Activated T-helper 9 cell treated with anti-CD3 and anti-CD28 coated beads, Interleukin-2, amount 50 U/mL, for 16 hours (primary cell): ENCODE data around the gene PANX1.
"Not testable (repeated sequence)": the region's sequence is repeated elsewhere in the genome, so short reads cannot be mapped to it uniquely, and the experiment has no call there.

Experiments used
- DNase-seq: peaks from one replicate; pipeline ENCODE4 v3.0.0-alpha.2; 2020; ENCODE audit warnings: low read depth

Gene PANX1, protein sequence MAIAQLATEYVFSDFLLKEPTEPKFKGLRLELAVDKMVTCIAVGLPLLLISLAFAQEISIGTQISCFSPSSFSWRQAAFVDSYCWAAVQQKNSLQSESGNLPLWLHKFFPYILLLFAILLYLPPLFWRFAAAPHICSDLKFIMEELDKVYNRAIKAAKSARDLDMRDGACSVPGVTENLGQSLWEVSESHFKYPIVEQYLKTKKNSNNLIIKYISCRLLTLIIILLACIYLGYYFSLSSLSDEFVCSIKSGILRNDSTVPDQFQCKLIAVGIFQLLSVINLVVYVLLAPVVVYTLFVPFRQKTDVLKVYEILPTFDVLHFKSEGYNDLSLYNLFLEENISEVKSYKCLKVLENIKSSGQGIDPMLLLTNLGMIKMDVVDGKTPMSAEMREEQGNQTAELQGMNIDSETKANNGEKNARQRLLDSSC

GRCh38 chr11:94128746-94129511 is at the start of gene PANX1:
Gene PANX1 (plus strand): TSS chr11:94128841. CDS start chr11:94129313, 472 bp downstream.
- DNase-seq: peak; percentile 67

- no peak for DNase-seq
Observed at GRCh38 chr11:94084164-94084563, 44.5 kb upstream of the PANX1 start.

- DNase-seq: no peak
Observed at GRCh38 chr11:94088906-94089305, 39.7 kb upstream of the PANX1 start.

DNA sequence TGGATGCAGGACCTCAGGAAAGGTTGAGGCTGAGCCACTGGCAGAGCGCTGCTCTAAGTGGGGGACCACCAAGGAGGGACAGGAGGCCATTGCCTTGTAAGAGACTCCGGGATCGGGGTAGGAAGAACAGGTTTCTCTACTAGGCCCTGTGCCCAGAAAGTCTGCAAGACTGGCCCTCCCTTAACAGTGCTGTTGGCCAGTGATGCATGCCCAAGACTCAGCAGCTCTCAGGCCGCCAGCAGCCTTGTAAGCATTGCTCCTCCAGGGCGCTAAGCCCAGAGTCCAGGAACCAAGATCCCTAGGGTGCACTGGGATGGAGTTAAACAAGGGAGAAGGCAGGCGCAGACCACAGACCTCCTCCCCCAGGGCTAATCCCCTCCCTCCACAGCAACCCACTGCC is 39.3 kb upstream of the PANX1 start:
- DNase-seq: no peak

DNA sequence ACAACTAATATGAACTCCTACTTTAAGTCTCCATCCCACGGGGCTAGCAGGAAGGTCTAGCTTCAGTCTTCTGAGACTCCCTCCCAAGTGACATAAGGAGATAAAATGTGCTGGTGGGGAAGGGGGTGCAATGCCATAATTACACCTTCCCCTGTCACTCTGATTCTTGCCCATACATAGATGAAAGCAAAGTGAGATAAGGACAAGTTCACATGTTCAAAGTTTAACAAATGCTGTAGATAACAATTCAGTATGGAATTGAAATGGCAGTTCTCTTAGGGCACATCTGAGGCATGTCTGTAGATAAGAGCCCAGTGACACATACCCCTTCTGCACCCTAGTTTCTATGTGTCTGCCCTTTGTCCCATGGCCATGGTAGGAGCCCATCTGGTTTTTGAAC is 38.2 kb upstream of the PANX1 start:
- no peak for DNase-seq

DNA sequence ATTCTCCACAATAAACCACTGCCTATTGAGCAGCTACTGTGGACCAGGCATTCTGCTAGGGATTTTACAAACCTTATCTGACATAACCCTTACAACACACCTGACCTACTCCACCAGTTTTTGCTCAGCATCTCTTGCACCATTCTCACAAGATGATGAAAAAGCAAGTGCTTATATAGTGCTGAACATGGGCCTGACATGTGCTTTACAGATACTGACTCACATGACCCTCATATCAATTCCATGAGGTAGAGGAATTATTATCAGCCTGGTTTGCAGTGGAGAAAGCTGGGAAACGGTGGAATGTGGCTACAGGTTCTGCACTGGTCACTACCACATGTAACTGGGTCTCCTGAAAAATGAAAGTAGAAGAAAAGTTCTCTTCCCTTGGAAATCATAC is 37.5 kb upstream of the PANX1 start:
- DNase-seq: no peak

GRCh38 chr11:94100253-94100652 is 28.4 kb upstream of the PANX1 start:
- DNase-seq: no peak

GRCh38 chr11:94103471-94103870 is 25.2 kb upstream of the PANX1 start:
- no peak for DNase-seq

GRCh38 chr11:94104734-94105133 is 23.9 kb upstream of the PANX1 start:
- DNase-seq: no peak

DNA sequence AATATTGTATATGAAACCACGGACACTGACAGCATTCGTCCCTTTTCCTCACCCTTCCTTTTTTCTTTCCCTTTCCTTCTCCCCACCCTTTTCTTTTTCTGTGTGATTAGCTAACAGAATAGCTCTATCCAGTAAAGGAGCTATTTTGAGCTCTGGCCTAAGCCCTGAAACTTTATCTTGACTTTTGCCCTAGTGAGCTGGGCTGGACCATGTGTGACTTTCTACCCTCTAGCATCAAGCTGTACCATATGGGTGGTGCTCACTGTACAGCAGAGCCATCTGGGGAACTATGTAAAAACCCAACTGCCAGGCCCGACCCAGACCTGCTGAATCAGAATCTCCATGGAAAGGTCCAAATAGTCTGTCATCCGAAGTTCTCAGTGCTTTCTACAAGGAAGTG is 21.9 kb upstream of the PANX1 start:
- no peak for DNase-seq

DNA sequence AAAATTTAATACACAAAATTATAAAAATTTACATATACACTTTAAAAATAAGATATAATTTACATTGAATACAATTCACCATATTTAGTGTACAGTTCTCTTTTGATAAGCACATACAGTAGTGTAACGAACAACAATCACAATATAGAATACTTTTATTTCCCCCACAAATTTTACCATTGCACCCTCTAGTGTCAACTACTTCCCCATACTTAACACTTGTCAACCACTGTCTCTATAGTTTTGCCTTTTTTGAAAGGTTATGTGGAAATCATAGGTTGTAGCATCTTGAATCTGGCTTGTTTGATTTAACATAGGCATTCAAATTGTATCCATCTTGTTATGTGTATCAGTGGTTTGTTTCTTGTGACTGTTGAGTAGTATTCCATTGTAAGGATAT is 21.3 kb upstream of the PANX1 start:
- DNase-seq: no peak

GRCh38 chr11:94111241-94111640 is 17.4 kb upstream of the PANX1 start:
- no peak for DNase-seq

DNA sequence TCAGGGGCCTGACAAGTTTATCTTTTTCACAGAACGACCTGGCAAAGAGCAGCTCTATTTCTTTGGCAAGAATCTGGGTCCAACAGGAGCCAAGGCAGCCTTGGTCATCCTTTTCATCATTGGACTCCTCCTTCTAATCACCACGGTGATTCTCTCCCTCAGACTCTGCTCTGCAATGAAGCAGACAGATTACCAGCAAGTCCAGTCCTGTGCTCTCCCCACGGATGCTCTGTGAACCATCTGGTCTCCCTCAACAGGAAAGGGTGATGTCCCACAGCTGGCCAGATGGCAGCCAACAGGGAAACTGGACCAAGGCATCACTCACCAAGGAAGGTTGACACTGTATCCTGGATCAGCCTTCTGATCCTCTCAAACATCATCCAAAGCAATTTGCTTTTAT is 17.0 kb upstream of the PANX1 start:
- DNase-seq: no peak

GRCh38 chr11:94112206-94112953 is 16.3 kb upstream of the PANX1 start:
- DNase-seq: no peak

GRCh38 chr11:94117197-94117574 is 11.5 kb upstream of the PANX1 start:
- no peak for DNase-seq

GRCh38 chr11:94117871-94118270 is 10.8 kb upstream of the PANX1 start:
- no peak for DNase-seq

- not testable (repeated sequence) for DNase-seq
Observed at GRCh38 chr11:94119676-94120075, 9.0 kb upstream of the PANX1 start.

DNA sequence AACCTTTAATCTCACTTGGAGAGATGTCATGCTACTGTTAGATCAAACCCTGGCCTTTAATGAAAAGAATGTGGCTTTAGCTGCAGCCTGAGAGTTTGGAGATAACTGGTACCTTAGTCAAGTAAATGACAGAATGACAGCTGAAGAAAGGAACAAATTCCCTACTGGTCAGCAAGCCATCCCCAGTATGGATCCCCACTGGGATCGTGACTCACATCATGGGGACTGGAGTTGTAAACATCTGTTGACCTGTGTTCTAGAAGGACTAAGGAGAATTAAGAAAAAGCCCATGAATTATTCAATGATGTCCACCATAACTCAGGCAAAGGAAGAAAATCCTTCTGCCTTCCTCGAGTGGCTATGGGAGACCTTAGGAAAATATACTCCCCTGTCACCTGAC is 8.1 kb upstream of the PANX1 start:
- not testable (repeated sequence) for DNase-seq

DNA sequence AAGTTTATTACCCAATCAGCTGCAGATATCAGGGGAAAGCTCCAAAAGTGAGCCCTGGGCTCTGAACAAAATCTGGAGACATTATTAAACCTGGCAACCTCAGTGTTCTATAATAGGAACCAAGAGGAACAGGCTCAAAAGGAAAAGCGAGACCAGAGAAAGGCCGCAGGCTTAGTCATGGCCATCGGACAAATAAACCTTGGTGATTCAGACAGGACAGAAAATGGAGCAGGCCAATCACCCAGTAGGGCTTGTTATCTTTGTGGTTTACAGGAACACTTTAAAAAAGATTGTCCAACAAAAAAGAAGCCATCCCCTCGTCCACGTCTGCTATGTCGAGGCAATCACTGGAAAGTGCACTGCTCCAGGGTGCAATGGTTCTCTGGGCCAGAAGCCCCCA is 7.7 kb upstream of the PANX1 start:
- no peak for DNase-seq

DNA sequence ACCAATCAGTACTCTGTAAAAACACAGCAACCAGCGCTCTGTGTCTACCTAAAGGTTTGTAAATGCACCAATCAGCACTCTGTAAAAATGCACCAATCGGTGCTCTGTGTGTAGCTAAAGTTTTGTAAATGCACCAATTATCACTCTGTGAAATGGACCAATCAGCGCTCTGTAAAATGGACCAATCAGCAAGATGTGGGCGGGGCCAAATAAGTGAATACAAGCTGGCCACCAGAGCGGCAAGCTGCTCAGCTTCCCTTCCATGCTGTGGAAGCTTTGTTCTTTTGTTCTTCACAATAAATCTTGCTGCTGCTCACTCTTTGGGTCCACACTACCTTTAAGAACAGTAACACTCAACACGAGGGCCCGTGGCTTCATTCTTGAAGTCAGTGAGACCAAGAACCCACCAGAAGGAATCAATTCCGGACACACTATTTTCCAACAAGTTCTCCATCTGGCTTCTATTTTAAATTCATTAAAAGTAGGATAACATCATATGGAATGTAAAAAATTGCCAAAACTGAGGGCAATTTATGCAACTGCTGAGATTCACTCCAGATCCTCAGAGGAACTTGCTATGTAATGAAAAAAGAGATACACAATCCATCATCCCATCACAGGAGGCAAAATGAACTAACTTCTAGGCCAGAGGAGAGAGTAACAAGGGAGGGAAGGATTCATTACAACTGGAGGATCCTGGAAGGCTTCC is 3.1 kb upstream of the PANX1 start:
- DNase-seq: no peak

DNA sequence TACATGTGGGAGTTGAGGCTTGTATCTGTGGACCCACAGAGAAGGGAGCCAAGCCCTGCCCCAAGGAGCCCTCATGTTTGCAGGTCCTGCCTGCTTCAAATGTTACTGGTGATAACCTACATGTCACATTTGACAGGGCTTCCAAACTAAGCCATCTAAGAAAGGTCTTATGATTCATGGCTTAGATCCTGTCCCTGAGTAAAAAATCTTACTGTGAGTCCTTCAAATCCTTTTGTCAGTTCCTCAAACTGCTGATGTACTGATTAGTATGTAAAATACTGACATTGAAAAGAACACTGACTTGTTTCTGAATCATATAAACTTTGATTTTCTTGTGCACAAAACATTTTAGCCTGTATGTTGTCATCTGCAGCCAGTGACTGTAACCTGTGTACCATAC is 1.0 kb upstream of the PANX1 start:
- no peak for DNase-seq

- DNase-seq: no peak
Observed at GRCh38 chr11:94128291-94128745, 323 bp upstream of the PANX1 start.
